Amygdala (tissue), 56 donors: ENCODE data around the gene PANK1.
"Not testable (repeated sequence)": the region's sequence is repeated elsewhere in the genome, so short reads cannot be mapped to it uniquely, and the experiment has no call there.

Experiments used
- DNase-seq, 56 donors: peaks; one replicate each; lab custom pipeline; 2025; lab: John Stamatoyannopoulos, UW

Gene PANK1

DNA sequence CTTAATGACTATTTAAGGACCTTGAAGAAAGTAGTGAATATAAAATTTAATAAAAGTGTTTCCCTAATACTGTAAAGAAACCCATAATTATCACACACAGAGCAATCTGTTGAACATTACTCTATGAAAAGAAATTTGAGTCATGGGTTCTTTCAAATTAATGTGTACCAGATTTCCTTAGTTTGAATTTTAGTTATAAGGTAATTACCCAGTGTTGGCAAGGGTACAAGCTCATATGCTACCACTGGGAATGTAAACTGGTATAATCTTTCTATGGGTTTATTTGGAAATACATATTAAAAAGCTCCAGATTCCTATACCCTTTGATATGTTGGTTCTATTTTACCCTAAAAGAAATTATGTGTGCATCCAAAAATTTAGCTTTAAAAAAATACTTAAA, 22.9 kb downstream of the PANK1 start:
- no peak for DNase-seq

DNA sequence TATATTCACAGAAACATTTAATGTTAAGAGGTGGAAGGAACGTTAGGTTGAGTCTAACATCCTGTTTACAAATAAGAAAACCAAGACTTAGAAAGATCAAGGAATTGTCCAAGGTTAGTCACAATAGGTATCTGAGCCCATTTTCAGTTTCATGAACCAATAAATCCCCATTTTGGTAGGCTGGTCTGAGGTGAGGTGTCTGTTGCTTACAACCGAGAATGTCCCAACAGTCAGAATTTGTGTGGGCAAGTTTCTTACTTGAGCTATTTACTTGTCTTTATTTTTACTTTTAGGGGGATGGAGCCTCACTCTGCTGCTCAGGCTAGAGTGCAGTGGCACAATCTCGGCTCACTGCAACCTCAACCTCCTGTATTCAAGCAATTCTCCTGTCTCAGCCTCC, 23.6 kb downstream of the PANK1 start:
- DNase-seq = no peak

DNA sequence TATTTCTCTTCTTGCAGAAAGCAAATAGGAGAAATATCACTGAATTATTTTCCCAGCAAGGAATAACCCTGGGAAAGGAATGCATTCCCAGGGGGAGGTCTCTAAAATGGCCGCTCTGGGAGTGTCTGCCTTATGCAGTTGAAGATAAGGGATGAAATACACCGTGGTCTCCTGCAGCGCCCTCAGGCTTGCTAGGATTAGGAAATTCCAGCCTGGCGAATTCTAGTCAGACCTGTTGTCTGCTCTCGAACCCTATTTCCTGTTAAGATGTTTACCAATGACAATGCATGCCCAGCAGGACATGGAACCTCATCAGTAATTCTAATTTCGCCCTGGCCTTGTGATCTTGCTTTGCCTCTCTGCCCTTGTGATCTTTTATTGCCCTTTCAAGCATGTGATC, 24.7 kb downstream of the PANK1 start:
- DNase-seq = not testable (repeated sequence)

DNA sequence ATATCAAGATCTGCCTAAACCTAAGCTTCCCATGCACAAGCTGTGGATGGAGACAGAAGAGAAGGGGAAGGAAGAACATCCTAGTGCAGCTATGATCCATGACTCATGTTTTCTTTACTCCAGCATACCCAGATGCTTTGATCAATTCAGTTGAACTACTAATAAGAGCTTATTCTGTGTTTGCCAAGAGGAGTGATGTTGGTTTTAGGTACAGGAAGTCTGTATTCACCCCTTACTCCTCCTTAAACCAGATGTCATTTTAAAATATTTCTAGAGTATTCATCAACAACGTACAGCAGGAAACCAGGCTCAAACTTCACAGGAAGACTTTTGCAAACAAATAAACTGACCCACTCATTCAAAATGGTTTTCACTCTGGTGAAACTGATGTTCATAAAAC, 29.2 kb downstream of the PANK1 start:
- no peak for DNase-seq

DNA sequence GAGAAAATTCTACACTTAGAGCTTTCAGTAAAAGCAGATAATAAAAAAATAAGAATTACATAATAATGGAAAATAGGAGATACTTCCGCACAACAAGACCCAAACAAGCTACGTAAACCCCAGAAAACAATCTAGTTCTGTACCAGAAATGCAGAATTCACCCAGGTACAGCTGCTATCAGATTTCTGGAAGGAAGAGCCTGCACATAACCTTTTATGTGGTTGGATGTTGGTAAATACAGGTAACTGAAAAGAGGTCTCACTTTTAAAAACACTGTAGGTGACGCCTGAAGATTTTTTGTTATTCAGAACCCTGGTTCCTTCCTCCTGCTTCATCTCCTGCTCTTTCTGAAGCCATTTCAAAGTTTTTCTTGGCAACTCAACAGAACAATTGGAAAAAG, 29.9 kb downstream of the PANK1 start:
- DNase-seq = no peak

DNA sequence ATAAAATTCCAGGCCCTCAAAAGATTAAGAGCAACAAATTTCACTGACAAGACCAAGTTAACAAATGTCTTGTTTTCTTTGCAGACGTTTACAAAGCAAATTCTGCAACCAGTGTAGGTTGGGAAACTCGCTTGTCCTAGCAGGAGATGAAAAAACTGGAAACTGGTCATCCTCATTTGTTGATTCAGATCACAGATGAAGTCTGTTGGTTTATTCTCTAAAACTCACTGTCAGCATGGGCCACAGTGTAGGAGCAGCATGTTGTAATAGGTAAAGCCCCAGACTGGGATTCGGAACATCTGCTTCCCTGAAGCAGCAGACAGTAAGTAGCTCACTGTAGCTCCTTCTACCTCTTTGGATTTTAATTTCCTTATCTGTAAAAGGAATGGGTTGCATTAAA, 31.5 kb downstream of the PANK1 start:
- no peak for DNase-seq

DNA sequence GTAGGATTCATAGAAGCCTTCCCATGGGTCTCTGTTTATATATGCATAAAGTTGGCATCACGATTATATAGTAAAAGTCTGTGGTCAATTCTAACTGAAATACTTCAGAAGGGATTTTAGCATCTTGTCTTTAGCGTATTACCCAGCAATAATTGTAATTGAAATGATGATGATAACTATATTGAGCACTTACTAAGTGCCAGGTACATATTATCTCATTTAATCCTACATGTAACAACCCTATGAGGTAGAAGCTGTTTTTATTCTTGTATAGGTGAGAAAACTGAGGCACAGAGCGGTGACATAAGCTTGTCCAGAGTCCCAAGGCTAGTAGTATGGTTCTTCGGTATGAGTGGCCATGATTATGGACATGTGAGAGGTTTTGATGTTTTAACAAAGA, 33.8 kb downstream of the PANK1 start:
- DNase-seq = no peak

DNA sequence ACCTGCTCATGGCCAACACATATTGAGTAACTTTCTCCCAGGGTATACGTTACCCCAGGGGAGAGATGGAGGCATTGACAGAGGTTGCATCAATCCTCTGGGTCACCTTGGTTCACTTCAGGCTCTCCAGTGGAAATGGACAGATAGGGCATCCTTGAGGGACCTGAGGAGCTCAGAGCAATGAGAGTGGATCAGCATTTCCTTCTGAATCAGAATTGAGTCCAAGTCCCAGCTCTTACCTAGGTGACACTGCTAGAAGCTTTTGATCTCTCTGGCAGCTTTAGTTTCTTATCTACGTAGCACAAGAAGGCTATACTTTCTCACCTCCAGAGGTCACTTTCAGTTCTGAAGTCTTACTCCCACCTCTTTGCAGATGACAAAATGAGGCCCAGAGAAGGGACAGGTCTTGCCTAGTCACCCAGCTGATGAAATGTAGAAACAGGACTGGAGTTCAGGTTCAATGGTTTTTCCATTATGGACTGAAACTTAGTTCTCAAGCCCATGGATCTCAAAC, 35.2 kb downstream of the PANK1 start:
- no peak for DNase-seq

DNA sequence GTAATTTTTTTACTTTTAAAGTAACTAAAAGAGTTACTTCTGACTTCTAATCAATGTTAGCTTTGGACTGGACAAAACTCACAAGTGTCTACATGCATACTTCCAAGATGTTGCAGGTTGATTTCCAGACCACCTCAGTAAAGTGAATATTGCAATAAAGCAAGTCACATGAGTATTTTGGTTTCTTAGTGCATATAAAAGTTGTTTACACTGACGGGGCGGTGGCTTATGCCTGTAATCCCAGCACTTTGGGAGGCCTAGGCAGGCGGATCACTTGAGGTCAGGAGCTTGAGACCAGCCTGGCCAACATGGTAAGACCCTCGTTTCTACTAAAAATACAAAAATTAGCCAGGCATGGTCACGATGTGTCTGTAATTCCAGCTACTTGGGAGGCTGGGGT, 40.8 kb downstream of the PANK1 start:
- no peak for DNase-seq

DNA sequence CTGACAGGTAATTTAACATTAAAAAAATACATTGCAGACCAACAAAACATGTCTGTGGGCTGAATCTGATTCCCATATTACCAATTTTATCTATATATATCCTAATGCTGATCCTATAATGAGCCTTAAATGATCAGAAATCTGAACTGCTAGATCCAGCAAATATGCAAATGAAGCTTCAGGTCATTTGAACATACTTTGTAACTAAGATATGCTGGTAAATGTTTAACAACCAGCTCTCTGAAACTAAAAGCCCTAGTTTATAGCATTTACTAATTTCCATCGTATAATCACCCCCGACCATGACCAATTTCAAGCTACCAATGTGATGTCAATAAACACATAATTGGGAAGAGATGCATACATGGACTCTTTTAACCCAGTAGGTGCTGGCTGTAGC, 42.1 kb downstream of the PANK1 start:
- no peak for DNase-seq

DNA sequence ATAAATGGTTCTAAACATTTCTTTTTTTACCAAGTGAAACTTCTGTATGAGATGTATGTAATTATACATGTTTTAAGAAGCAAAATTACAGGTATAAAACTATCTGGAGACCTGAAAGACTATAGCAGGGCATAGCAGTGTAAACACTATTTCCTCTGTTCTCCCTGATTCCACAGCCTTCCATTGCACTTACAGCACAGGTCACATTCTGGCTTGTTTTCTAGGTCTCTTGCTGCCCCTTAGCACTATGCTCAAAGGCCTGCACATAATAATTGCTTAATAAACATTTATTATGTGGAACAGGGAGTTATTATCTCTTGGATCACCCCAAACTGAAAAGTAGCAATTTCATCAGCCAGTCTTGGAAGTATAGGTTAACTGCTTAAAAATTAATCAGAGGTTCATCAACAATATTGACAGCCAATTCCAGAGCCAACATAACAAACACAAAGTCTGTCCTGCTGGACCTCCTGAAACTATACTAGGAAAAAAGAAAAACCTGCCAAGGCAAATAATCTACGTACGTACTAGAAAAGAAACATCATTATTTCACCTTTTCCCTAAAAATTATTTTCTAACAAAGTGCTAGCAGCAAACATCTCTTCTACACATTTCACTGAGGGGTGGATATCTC, 43.2 kb downstream of the PANK1 start:
- DNase-seq = no peak

DNA sequence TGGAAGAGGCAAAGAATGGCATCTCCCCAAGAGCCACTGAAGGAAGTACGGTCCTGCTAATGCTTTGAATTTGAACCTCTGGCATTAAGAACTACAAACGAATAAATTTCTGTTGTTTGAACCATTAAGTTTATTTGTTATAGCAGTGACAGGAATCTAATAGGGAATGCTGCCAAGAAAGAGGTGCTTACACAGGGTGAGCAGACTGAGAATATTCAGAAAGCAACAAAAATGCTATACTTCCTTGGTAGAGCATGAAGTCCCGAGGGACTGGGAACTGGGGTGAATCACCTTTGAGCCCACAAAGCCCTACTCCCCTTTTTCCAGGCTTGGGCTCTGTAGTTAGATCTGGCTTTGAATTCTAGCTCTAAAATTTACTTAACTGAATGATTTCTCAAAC, 45.0 kb downstream of the PANK1 start:
- DNase-seq = no peak

DNA sequence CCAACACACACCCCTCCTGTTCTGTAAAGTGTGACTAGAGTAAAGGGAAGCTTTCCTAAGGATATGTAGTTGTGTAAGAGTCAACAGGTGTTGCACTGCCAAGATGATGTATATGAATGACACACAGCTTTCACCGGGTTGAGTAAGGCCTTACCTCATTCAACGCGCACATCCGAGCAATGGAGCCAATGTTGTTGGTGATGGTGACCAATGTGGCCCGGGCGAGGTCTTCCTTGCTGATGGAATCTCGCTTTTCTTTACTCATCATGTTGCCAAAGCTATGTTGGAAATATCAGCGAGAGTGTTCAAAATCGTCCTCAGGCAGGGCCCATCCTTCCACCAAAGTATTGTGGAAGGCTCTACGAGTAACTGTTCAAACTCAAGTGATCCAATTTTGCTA, 52.0 kb downstream of the PANK1 start:
- no peak for DNase-seq

DNA sequence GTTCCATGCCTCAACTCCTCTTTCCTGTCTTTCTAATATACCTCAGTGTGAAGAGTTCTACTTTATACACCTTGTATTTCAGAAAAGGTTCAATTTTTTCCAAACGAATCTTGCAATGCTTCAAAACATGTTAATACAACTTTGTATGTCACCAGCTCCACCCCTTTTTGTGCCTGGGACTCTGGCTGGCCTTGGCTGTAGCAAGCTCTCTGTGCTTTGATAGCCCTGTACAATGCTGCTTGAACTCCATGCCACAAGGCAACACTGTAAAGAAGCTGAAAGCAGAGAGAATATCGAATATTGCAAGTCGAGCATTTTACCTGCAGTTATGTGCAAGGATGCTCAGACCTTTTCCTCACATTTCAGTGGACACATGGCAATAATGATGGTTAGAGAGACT, 52.5 kb downstream of the PANK1 start:
- no peak for DNase-seq

DNA sequence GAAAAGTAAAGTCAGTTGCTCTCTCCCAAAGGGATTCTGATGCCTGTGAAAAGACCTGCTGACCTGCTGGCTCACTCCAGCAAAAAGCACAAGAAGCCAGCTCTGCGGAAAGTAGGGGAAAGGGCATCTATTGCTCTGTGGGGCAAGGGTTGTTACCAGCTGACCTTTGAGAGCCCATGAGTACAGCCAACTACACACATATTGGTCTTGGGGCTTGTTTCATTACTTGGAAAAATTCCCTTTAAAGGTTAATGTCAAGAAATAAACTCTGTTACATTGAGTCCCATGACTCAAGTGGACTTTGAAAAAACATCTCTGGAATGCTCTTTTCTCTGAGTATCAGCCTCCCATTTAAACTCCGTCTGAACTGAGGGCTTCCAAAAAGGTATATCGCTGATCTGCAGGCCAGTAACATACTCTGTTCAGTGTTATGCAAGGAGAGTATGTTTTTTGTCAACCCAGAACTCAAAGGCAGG, 53.2 kb downstream of the PANK1 start:
- DNase-seq = no peak

DNA sequence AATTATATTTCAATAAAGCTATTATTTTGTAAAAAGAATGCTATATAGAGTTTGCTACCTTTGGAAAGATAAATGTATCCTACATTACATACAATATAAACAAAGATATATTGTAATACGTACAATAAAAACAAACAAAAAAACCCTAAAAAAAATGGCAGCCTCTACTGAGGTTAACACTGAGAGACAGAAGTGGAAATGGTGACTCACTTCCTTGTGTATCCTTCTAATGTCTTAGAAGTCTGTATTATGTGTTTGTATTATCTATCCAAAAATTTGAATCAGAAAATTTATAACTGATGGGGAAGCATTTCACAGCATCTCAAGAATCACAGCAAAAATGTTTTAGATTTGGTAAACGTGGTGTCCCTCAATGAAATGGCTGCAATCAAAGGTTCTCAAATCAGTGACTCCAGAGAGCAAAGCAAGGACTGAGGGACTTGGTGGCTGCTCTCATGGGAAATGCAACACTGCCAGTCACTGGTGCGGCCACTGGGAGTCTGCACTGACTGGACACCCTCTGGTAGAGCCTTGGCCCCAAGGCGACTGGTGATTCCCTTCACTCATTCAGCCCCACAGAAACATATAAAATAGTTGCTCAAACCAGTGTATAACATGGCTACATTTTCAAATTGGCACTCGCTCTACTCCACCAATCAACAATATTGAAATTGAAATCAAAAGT, 53.8 kb downstream of the PANK1 start:
- DNase-seq = no peak

DNA sequence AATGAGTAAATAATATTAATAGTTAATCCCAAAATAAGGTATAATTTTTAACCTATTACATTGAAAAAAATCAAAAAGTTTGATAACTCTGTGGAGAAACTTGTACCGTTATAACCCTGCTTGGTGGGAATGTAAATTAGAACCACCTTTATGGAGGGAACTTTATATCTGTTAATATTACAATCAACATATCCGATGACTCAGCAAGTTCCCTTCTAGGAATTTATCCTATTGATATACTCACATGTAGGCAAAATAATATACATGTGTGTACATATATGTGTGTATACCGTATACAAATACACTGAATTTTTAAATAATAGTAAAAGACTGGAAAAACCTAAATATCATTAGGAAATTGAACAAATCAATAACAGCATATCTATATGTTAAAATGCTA, 54.7 kb downstream of the PANK1 start:
- no peak for DNase-seq

DNA sequence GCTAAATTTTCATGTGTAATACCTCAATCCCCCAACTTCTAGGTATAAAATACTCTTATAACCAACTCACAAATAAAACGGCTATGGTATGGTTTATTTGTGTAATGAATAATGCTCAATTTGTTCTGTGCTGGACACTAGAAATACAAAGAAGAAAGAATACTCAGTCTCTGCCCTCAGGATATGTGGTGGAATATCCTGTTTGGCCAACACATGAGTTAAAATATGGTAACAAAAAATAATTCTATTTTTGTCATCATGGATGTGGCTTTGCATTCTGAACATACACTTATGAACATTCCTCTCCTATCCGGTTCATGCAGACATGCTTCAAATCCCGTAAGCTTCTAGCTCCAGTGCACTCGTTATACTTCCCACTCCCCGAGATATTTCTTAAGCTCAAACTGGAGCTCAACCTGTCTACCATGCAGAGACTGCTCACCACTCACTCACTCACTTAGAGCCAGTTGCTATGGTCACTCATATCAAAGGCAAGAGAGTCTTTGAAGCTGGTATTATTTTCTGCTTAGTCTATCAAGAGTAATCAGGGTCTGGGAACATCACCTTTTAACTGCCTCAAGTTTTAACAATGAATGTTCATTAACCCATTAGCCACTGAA, 55.8 kb downstream of the PANK1 start:
- DNase-seq = no peak

DNA sequence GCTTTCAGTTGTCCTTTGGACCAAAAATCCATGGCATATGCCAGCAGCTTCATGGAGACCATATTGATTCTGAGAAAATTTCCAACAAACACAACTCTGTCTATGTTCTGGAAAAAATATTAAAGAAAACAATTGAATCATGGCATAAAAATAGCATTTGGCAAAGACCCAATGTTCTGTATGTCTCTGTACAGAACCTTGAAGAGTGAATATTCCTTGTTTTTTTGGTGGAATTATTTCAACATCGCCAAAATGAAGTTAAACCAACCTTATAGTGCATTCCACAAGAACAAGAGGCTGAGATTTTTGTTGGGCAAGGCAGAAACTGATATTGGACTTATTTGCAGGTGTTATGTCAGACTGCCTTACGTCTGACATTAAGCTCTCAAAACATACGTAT, 56.4 kb downstream of the PANK1 start:
- DNase-seq = no peak

DNA sequence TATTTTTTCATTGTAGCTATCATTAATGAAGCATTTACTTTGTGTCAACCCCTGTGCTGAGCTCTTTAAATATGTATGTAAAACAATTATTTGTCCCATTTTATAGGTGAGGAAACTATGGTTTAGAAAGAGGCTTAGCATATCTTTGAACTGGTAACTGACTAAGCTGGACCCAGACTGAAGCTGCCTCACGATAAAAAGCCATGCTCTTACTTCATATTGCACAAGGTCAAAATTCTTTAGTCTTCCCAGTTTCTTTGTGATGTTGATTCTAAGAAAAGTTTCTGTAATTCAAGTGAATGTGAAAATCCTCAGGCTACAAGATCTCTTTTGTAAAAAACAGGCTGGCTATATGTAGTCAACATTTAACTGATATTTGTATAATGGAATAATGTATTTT, 63.0 kb downstream of the PANK1 start:
- DNase-seq = no peak

DNA sequence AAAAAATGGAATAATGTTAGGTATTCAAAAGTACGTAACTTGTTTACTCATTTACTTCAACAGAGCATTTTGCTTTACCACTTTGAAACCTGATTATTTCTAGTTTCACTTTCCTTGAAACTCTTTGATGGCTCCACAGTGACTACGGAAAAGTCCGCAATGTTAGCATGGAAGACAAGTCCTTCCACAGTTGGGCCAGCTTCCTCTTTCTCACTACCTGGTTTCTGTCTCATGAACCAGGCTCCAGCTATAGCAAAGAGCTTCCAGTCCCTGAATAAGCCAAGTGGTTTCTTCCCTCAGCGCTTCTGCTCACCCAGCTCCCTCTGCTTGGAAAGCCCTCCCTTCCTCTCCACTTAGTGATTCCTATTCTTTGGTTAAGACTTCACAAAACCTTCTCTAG, 64.8 kb downstream of the PANK1 start:
- DNase-seq = no peak

DNA sequence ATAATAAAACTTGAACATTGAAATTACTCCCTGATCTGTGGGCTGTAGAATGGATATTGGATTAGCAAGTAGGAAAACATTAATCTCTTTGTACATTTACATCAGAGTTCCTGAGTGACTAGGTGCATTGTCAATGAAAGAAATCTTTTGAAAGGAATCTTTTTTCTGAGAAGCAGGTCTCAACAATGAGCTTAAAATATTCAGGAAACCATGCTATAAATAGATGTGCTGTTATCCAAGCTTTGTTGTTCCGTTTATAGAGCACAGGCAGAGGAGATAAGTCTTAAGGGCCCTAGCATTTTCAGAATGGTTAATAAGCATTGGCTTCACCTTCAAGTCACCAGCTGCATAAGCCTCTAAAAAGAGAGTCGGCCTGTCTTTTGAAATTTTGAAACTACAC, 68.3 kb downstream of the PANK1 start:
- no peak for DNase-seq
